ENCODE results near the gene CYB561D2. TPM values are rescaled to one million over a fixed set of nuclear protein-coding genes. Genes with fewer than 3 reads are reported as not detected.

CYB561D2 gene
- total and polyA plus RNA-seq, 7 donors = 6.8 to 46.0 (median 10.8) TPM

GRCh38 chr3:50327129-50327528 lies 23.5 kb upstream of the CYB561D2 start:
- Histone ChIP-seq H3K27ac (peak overlapping the region in 3 of 4 donors; percentile 82 to 97 (median 88)), H3K4me1 (peaks cover 0 to 45% (median 34%) of the 10 kb centered on the region in 4 donors), H3K4me3 (peak overlapping the region; percentile 75 to 100 (median 92)), H3K9me3 (no peaks in the 10 kb centered on the region), H3K27me3 (no peaks in the 10 kb centered on the region), H3K36me3 (peaks cover 18 to 47% (median 26%) of the 10 kb centered on the region in 4 donors)
- WGBS, 2 donors = 65 to 75% methylated on average over 4 of the region's 4 CpGs
- intact Hi-C loops (cut with DNase I) = loop anchor here (5.0 to 10.0 kb wide), 2 partner anchors 65 to 1058 kb away; partner anchors contain the start of gene MANF
- DNase-seq = no peak
- no peak for TF ChIP-seq POLR2AphosphoS5 (IDR thresholded peaks at IDR 0.05)
- TF ChIP-seq POLR2A (IDR thresholded peaks at IDR 0.05) = no peak

- Histone ChIP-seq H3K4me3 (peak within 1 kb of the TSS; percentile 75 to 100 (median 92)), H3K27ac (peak within 1 kb of the TSS; percentile 82 to 97 (median 86)), H3K27me3 (no peaks in the 10 kb centered on the region), H3K4me1 (peaks cover 0 to 39% (median 30%) of the 10 kb centered on the region in 4 donors), H3K9me3 (no peaks in the 10 kb centered on the region), H3K36me3 (peaks cover 18 to 49% (median 26%) of the 10 kb centered on the region in 4 donors)
- 1 to 2% methylated on average over 55 of the region's 55 CpGs for WGBS, 2 donors
- TF ChIP-seq, protein P1, sequence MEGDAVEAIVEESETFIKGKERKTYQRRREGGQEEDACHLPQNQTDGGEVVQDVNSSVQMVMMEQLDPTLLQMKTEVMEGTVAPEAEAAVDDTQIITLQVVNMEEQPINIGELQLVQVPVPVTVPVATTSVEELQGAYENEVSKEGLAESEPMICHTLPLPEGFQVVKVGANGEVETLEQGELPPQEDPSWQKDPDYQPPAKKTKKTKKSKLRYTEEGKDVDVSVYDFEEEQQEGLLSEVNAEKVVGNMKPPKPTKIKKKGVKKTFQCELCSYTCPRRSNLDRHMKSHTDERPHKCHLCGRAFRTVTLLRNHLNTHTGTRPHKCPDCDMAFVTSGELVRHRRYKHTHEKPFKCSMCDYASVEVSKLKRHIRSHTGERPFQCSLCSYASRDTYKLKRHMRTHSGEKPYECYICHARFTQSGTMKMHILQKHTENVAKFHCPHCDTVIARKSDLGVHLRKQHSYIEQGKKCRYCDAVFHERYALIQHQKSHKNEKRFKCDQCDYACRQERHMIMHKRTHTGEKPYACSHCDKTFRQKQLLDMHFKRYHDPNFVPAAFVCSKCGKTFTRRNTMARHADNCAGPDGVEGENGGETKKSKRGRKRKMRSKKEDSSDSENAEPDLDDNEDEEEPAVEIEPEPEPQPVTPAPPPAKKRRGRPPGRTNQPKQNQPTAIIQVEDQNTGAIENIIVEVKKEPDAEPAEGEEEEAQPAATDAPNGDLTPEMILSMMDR (IDR thresholded peaks at IDR 0.05) = no peak
- peak; percentile 67 to 76 for TF ChIP-seq POLR2A (IDR thresholded peaks at IDR 0.05)
- TF ChIP-seq EP300 (IDR thresholded peaks at IDR 0.05) = no peak
- peak; percentile 80 to 97 (median 92) for TF ChIP-seq POLR2AphosphoS5 (IDR thresholded peaks at IDR 0.05)
- peak; percentile 99 for DNase-seq
- intact Hi-C loops (cut with DNase I) = loop anchor here (5.0 to 10.0 kb wide), 2 partner anchors 66 to 1057 kb away; partner anchors contain the start of gene MANF
These were observed 22.5 kb upstream of the CYB561D2 start, which contains the start of gene TUSC2 for GRCh38 chr3:50327943-50328691. TUSC2 (minus strand) TSS chr3:50328223; CDS start chr3:50328099, 124 bp downstream.

GRCh38 chr3:50330330-50330729 lies 20.3 kb upstream of the CYB561D2 start:
- no peak overlapping the region for H3K27ac ChIP-seq
- 95 to 97% methylated on average over 10 of the region's 10 CpGs for WGBS, 2 donors
- no peak overlapping the region for H3K4me3 ChIP-seq
- H3K4me1 ChIP-seq = peaks cover 0 to 49% (median 46%) of the 10 kb centered on the region in 4 donors
- intact Hi-C loops (cut with DNase I) = no loop called here
- H3K27me3 ChIP-seq = no peaks in the 10 kb centered on the region
- peaks cover 18 to 43% (median 26%) of the 10 kb centered on the region in 4 donors for H3K36me3 ChIP-seq
- TF ChIP-seq, protein P1 (IDR thresholded peaks at IDR 0.05) = no peak
- no peak for TF ChIP-seq POLR2AphosphoS5 (IDR thresholded peaks at IDR 0.05)
- no peak for TF ChIP-seq EP300 (IDR thresholded peaks at IDR 0.05)
- no peak for TF ChIP-seq POLR2A (IDR thresholded peaks at IDR 0.05)
- DNase-seq = no peak
- no peaks in the 10 kb centered on the region for H3K9me3 ChIP-seq

DNA sequence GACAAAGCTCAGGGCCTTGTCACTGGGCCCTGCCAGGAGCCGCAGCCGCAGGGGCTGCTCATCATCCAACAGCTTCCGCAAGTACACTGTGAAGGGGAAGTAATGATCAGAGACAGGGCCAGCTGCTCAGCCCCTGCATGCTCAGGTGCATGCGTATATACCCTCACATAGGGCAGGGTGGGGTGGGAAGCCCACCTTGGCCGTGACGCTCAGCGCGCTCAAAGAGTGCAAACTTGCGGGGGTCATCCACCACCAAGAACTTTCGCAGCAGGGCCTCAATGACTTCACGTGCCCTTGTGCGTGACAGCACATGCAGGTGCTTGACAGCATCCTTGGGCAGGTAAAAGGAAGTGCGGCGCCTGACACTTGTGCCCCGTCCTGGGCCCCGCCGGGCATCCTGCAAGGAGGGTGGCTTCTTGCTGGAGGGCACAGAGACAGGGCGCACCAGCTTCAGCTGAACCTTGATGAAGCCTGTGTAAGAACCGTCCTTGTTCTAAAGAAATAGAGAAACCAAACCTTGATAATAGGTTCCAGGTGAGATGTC lies 19.2 kb upstream of the CYB561D2 start:
- Histone ChIP-seq H3K36me3 (peaks cover 18 to 32% (median 23%) of the 10 kb centered on the region in 4 donors), H3K4me3 (no peak overlapping the region), H3K9me3 (no peaks in the 10 kb centered on the region), H3K27me3 (no peaks in the 10 kb centered on the region), H3K4me1 (peaks cover 0 to 58% (median 56%) of the 10 kb centered on the region in 4 donors), H3K27ac (no peak overlapping the region)
- intact Hi-C loops (cut with DNase I) = no loop called here
- WGBS, 2 donors = 97% methylated on average over 19 of the region's 19 CpGs
- TF ChIP-seq POLR2A (IDR thresholded peaks at IDR 0.05) = no peak
- TF ChIP-seq, protein P1 (IDR thresholded peaks at IDR 0.05) = no peak
- TF ChIP-seq EP300 (IDR thresholded peaks at IDR 0.05) = no peak
- no peak for TF ChIP-seq POLR2AphosphoS5 (IDR thresholded peaks at IDR 0.05)
- DNase-seq = no peak
